Measurements from ENCODE around the gene TEX55.
"Not testable (repeated sequence)": the region's sequence is repeated elsewhere in the genome, so short reads cannot be mapped to it uniquely, and the experiment has no call there.

TEX55 gene

DNA sequence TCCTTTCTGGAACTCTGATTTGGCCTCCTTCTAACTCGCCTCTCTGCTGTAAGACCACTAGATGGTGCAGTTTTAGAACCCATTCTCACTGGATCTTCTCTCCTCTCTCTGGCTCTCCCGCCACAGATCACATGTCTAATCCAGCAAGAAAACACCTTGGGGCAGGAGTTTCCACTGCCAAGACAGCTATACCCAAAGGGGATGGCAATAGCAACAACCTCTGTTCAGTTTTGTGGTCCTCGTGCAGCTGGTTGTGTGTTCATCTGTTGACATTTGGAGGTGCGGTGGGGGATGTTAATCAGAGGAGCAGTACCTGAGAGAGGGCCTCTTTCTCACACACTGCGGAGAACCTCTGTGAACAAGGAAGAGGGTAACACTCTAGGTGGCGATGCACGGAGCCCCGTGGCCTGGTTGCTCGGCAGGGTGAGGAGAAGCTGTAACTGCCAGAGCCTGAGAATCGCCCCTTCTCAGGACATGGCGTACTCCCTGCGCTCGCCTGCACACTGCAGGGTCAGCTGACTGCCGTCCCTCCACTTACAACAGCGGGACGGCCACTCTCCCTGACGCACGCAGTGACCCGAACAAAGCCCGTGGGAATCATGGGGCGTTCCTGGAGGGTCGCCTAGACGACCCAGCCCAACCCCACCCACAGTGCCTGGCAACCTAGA, at the start of gene TEX55:
TSS of gene TEX55 (plus strand) at position 666 of the 668 bp plus-strand sequence. CDS start 25 bp downstream, outside the sequence.
- peak; percentile 26 to 27 for DNase-seq

DNA sequence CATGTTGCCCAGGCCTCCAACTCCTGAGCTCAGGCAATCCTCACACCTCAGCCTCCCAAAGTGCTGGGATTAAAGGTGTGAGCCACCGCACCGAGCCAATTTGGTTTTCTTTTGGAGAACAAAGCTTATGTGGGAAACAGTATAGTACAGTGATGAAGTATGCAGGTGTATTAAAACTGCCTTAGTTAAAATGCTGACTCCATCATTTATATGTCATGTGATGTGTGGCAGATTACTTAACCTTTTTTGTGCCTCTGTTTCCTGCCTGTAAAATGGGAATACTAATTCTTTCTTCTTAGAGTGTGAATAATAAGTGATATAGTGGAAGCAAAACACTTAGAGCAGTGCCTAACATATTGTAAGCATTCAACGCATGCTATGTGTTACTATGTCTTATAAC, 48.0 kb upstream of the TEX55 start:
- no peak for DNase-seq

DNA sequence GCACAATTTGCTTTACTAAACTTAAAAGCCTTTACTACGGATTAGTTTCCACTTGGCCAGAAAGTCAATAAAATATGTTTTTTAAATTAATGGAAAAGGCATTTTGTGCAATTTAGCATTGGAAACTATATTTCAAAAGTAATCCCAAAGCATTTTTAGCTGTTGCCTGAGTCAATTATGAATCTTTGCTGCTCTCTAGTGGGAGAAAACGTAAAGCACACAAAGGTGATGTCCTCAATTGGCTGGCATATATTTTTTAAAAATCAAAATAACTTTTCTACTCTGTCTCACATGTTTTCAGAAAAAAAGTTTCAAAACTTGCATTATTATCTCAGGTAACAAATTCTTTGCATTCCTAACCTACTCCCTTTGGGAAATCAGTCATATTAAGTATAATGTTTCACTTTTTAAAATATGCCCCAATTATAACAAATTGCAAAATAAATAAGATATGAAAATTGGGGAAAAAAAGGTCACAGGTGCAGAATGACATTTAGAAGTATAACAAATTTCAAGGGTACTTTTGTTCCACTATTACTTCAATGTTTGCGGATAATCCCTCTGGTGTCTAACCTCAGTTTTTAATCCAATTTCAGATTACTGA, 47.2 kb upstream of the TEX55 start:
- DNase-seq = no peak

DNA sequence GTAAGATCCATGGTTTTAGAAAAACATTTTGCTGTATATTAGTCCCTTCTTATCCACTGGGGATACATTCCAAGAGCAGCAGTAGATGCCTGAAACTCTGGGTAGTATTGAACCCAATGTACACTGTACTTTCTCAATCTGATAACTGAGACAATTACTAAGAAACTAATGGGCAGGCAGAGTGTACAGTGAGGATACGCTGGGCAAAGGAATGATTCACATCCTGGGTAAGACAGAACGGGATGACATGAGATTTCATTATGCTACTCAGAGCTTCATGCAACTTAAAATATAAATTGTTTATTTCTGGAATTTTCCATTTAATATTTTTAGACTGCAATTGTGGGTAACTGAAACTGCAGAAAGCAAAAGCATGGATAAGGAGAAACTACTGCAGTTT, 46.2 kb upstream of the TEX55 start:
- no peak for DNase-seq

GRCh38 chr3:119104031-119104430, 41.9 kb upstream of the TEX55 start:
- no peak for DNase-seq

DNA sequence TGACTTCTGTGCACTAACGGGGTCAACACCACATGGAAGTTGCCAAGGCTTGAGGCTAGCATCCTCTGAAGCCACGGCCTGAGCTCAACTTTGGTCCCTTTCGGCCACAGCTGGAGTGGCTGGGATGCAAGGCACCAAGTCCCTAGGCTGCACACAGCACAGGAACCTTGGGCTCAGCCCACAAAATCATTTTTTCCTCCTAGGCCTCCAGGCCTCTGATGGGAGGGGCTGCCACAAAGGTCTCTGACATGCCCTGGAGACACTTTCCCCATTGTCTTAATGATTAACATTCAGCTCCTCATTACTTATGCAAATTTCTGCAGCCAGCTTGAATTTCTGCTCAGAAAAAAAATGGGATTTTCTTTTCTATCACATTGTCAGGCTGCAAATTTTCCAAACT, 27.6 kb upstream of the TEX55 start:
- not testable (repeated sequence) for DNase-seq

DNA sequence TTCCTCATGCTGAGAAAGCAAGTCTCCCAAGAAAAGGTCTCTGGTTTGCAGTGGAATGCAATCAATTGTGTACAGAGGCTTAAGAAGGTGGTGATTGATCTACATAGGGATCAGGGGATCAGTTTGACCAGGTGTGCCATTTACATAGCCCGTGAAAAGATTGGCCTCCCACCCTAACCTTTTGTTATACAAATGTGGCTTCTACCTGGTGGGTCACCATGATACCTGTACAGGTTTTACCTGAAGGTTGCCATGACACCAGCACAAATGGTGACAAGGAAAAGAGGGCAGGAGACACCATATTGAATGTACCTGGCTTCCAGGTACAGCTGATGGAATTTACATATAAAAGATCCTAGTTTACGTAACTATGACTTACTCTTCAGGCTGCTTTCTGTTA, 25.5 kb upstream of the TEX55 start:
- DNase-seq = no peak

GRCh38 chr3:119122350-119122749, 23.6 kb upstream of the TEX55 start:
- DNase-seq = no peak

GRCh38 chr3:119125342-119125741, 20.6 kb upstream of the TEX55 start:
- no peak for DNase-seq

DNA sequence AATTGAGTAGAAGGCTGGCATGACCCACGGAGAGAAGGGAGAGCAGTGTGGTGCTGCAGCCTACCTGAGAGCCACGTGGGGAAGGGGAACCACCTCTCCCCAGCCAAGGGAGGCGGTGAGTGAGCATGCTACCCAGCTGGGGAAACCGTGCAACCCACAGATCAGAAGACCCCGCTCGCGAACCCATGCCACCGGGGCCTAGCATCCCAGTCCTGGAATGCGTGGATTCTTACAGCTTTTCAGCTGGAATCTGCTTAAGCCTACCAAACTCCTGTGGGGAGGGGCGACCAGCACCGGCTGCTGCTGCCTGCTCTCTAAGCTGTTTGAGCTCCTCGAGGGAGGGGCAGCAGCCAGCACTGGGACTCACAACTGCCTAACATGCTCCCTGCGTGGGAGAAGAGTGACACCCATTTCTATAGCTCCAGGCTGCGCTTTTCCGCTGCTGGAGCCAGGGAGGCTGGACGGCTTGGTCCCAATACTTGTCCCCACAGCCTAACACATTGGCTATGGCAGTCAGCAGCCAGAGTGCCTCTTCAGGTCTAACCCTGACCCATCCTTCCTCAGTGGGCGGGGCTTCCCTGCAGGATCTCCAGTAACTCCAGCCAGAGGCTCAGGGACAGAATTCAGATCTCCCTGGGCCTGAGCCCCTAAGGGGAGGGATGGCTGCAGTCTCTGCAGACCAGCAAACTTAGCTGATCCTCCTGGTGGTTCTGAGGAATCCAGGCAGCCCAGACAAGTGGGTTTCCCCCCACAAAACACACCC, 20.0 kb upstream of the TEX55 start:
- no peak for DNase-seq

DNA sequence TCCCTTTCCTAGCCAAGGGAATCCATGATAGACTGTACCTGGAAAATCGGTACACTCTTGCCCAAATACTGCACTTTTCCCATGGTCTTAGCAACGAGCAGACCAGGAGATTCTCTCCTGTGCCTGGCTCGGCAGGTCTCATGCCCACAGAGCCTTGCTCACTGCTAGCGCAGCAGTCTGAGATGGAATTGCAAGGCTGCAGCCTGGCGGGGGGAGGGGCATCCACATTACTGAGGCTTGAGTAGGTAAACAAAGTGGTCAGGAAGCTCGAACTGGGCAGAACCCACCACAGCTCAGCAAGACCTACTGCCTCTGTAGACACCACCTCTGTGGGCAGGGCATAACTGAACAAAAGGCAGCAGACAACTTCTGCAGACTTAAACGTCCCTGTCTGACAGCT, 15.7 kb upstream of the TEX55 start:
- not testable (repeated sequence) for DNase-seq

GRCh38 chr3:119132291-119132690, 13.7 kb upstream of the TEX55 start:
- DNase-seq = not testable (repeated sequence)

GRCh38 chr3:119139360-119139759, 6.6 kb upstream of the TEX55 start:
- DNase-seq = not testable (repeated sequence)

GRCh38 chr3:119140466-119140865, 5.5 kb upstream of the TEX55 start:
- DNase-seq = no peak

GRCh38 chr3:119145128-119145499, 851 bp upstream of the TEX55 start:
- DNase-seq = no peak

GRCh38 chr3:119146578-119147375, 812 bp downstream of the TEX55 start:
- DNase-seq = no peak

DNA sequence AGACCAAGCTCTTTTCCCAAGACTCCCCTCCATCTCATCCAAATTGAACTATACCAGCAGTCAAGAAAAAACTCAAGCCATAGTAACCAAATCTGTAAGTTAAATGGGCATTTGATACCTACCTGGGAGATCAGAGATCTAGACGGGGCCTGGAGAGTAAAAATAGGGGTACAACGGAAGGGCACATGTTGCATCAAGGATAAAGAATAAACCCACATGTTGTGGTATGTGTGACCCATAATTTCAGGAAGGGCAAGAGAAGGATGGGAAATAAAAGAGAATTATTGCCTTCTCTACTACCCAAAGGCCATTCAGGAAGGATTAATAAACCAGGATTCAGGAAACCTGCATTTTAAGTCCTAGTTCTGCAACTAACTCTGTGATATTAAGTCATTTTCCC, 1.5 kb downstream of the TEX55 start:
- no peak for DNase-seq

DNA sequence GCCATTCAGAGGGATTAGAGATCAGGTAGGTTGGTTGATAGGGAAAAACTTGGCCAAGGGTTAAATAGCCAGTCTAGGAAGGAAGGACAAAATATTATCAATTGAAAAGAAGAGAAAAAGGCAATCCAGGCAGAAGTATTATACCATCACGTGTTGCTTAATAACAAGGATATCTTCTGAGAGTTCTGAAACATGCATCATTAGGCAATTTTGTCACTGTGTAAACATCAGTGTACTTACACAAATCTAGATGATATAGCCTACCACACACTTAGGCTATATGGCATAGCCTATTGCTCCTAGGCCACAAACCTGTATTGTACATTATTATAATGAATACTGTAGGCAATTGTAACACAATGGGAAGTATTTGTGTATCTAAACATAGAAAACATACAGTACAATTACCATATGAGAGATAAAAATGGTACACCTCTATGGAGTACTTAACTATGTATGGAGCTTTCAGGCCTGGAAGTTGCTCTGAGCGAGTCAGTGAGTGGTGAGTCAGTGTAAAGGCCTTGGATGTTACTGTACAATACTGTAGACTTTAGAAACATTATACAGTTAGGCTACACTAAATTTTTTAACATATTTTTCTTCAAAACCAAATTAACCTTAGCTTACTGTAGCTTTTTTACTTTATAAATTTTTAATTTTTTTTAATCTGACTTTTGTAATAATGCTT, 2.7 kb downstream of the TEX55 start:
- no peak for DNase-seq

- no peak for DNase-seq
Observed at GRCh38 chr3:119149484-119149883, 3.5 kb downstream of the TEX55 start.

DNA sequence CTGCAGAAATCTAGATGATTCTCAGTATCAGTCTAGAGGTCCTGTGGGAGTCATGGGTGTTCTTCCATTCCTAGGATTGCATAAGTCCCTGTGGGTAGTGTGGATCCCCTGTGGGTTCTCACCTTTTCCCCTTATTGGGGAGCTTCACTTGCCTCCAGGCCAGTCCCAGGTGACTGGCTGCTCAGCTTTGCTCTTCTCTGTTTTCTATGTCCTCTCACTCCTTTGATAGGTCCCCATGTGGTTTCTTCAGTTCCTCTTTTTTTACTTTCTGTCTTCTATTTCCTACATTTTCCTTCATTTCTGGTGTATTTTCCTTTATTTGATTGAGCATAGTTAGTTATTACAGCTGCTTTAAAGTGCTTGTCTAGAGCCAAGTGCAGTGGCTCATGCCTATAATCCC, 10.9 kb downstream of the TEX55 start:
- DNase-seq = no peak

DNA sequence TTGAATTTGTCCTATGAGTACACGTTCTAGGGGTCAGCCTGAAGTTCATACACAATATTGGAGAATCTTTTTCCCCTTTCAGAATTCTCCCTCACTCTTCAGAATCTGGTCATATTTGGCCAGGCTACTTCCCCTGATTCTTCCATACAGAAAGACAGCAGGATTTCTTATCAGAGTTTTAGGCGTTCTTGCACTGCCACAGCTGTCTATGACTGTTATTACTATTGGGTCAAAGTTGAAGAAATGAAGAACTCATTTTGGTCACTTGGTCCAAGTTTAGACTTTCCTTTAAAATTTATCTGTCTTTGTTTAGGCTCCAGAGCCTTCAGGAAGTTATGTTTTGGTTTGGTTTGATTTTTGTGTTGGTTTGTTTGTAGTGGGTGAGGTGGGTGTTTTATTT, 12.0 kb downstream of the TEX55 start:
- DNase-seq = no peak

DNA sequence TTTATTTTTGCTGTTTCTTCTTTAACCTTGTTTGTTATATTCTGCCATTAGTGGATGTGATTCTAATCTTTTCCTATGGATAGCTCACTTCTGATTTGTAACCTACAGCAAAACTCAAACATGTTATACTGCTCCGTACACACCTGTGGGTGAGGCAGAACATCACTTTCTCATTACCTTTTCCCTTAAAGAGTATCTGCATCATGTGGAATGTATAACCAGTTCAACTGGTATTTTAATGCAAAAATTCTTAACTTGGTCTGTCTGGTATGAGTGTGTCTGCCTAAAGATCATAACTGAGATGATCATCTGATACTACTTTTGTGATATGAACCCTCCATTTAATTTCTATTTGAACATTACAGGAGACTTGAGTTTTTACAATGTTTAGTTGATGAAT, 14.4 kb downstream of the TEX55 start:
- no peak for DNase-seq

DNA sequence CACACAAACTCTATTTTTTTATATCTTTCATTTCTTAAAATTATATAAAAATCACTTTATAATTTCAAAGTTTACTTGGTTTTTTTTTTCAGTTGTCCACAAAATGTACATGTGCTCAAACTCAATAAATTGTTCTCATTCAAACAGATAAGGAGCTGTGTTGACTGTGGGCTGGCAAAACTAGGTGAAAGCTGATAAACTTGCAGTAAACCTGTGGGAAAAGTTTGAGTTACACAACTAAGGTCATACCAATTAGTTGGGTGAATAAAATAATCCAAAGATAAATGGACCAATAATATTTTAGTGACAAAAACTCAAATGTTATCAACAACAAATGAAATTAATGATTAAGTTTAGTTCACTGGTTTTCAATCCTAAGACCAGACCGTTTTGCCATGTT, 14.8 kb downstream of the TEX55 start:
- no peak for DNase-seq

Data from activated T-cell treated with anti-CD3 and anti-CD28 coated beads, Interleukin-2, amount 50 U/mL, for 48 hours (primary cell).